Brain pericyte (primary cell): ENCODE results near the gene TTC31.
"Not testable (repeated sequence)": the region's sequence is repeated elsewhere in the genome, so short reads cannot be mapped to it uniquely, and the experiment has no call there.

Source experiments
- DNase-seq: peaks from one replicate; pipeline ENCODE4 v3.0.0-alpha.2; 2012; ENCODE audit warnings: low read depth, low spot score

Gene TTC31

GRCh38 chr2:74457129-74457548 lies 25.7 kb upstream of the TTC31 start:
- DNase-seq, result no peak

- no peak for DNase-seq
Measured at GRCh38 chr2:74457549-74458131, 25.2 kb upstream of the TTC31 start.

- peak; percentile 100 for DNase-seq
Measured at GRCh38 chr2:74458132-74458937, 24.5 kb upstream of the TTC31 start, which contains the start of gene WBP1. TSS of gene WBP1 (plus strand) at chr2:74458438. CDS start at chr2:74458603, 165 bp downstream.

GRCh38 chr2:74458938-74459363 lies 23.9 kb upstream of the TTC31 start:
- DNase-seq, result no peak

- DNase-seq, result not testable (repeated sequence)
Measured at GRCh38 chr2:74459503-74460118, 23.3 kb upstream of the TTC31 start.

GRCh38 chr2:74460187-74460586 lies 22.7 kb upstream of the TTC31 start:
- not testable (repeated sequence) for DNase-seq

- DNase-seq, result no peak
Measured at GRCh38 chr2:74461187-74462053, 21.5 kb upstream of the TTC31 start.

GRCh38 chr2:74462054-74462785 lies 20.7 kb upstream of the TTC31 start:
- no peak for DNase-seq

GRCh38 chr2:74462786-74463105 lies 20.1 kb upstream of the TTC31 start:
- no peak for DNase-seq

GRCh38 chr2:74464406-74464805 lies 18.5 kb upstream of the TTC31 start:
- DNase-seq, result no peak

- not testable (repeated sequence) for DNase-seq
Measured at GRCh38 chr2:74470742-74471141, 12.1 kb upstream of the TTC31 start.

- DNase-seq, result no peak
Measured at GRCh38 chr2:74471332-74472065, 11.4 kb upstream of the TTC31 start.

- DNase-seq, result peak; percentile 73
Measured at GRCh38 chr2:74472086-74472944, 10.6 kb upstream of the TTC31 start, which contains the start of gene MRPL53. TSS of gene MRPL53 (minus strand) at chr2:74472680. CDS start at chr2:74472660, 20 bp downstream.

- DNase-seq, result no peak
Measured at GRCh38 chr2:74472945-74473258, 10.0 kb upstream of the TTC31 start.

GRCh38 chr2:74474481-74474880 lies 8.4 kb upstream of the TTC31 start:
- DNase-seq, result no peak

- DNase-seq, result no peak
Measured at GRCh38 chr2:74474899-74475298, 8.0 kb upstream of the TTC31 start.

GRCh38 chr2:74481431-74481830 lies 1.4 kb upstream of the TTC31 start:
- DNase-seq, result no peak

GRCh38 chr2:74481961-74482800 lies 700 bp upstream of the TTC31 start:
- no peak for DNase-seq
